Transverse colon (tissue), 4 donors: Measurements from ENCODE around the gene FAM107B.

Source experiments
- EP300 ChIP-seq: sonication (generic); formaldehyde crosslinking; IDR thresholded peaks from one replicate; pipeline ENCODE4 v1.6.1; 2017; ENCODE audit warnings: antibody characterized with exemption, low read depth
- POLR2A ChIP-seq: fragments of 450-650 bp; IDR thresholded peaks from one replicate; pipeline ENCODE4 v1.6.1; 2016; ENCODE audit warnings: antibody characterized with exemption, mild to moderate bottlenecking, moderate library complexity
- POLR2AphosphoS5 ChIP-seq, 3 donors: sonication (generic); formaldehyde crosslinking; IDR thresholded peaks; one replicate each; pipeline ENCODE4 v1.6.1; 2016; ENCODE audit warnings: antibody characterized with exemption in 3 of 3
- TF ChIP-seq, protein P1 (sequence below), 5 experiments: fragments of 200-600 bp in 3 of 5; fragments of 450-650 bp in 2 of 5; sonication (generic) in 3 of 5; IDR thresholded peaks; 1 replicate in 2 of 5; 2 replicates in 3 of 5; pipeline ENCODE4 v1.5.1; 2016 to 2017; ENCODE audit warnings: antibody characterized with exemption in 5 of 5, inconsistent platforms in 3 of 5, mild to moderate bottlenecking in 2 of 5, moderate library complexity in 1 of 5

DNA sequence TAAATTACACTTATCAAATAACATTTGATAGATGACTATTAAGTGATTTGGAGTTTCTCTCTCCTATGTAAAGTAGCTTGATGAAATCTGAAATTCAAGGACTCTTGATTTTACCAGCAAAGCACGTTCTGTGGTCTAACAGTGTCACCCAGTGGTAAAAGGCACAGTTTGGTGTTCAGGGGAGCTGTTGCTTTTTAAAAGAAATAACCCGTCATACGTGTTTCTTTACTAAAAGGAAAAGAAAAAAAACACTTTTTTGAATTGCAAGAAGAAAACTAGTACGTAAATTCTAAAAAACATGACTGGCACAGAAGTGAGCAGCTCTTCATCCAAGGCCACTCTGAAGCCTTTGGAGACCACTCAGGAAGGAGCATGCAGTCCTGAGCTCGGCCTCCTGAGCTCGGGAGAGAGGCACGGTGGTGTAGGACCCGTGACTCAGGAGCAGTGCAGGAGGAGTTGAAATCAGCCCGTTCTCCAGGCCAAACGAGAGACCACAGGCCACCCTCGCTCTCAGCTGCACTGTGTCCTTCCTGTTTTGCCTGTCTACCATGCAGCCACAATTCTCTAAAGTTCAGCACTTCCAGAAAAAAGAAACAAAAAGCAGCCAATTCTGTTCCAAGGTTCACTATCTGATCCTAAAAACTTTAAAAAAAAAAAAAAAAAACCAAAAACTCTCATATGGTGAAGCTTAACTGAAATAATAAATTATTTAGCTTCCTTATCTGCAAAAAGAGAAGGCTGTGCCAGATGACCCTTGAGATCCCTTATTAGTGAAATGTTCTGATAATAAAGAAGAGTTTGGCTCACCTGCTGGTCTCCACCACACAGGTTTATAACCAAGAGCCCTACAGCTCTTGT is 231.4 kb downstream of the FAM107B start:
- TF ChIP-seq, protein P1, sequence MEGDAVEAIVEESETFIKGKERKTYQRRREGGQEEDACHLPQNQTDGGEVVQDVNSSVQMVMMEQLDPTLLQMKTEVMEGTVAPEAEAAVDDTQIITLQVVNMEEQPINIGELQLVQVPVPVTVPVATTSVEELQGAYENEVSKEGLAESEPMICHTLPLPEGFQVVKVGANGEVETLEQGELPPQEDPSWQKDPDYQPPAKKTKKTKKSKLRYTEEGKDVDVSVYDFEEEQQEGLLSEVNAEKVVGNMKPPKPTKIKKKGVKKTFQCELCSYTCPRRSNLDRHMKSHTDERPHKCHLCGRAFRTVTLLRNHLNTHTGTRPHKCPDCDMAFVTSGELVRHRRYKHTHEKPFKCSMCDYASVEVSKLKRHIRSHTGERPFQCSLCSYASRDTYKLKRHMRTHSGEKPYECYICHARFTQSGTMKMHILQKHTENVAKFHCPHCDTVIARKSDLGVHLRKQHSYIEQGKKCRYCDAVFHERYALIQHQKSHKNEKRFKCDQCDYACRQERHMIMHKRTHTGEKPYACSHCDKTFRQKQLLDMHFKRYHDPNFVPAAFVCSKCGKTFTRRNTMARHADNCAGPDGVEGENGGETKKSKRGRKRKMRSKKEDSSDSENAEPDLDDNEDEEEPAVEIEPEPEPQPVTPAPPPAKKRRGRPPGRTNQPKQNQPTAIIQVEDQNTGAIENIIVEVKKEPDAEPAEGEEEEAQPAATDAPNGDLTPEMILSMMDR (IDR thresholded peaks at IDR 0.05): peak in 3 of 5 experiments; percentile 19 to 29 (median 20)
- TF ChIP-seq POLR2A: no peak
- no peak for TF ChIP-seq EP300
- TF ChIP-seq POLR2AphosphoS5 (IDR thresholded peaks at IDR 0.05): no peak
